Activated naive CD4-positive, alpha-beta T cell treated with anti-CD3 and anti-CD28 coated beads, Interleukin-2, amount 10 ng/mL, durations not matched to agents 7 days and 5 days (primary cell): ENCODE measurements around the gene ATP5MC3.

Experiments used
- CTCF ChIA-PET: fragments of 350-600 bp; sonication (Branson Sonifier 250); formaldehyde crosslinking; loops from one replicate; lab custom pipeline; 2021; ENCODE audit warnings: antibody characterized with exemption; lab: Charles Lee
- DNase-seq: peaks from one replicate; pipeline ENCODE4 v3.0.0-alpha.2; 2020
- H3K27ac Mint-ChIP-seq: one replicate; pipeline ENCODE4 v1.8.0; 2021; ENCODE audit warnings: mild to moderate bottlenecking, moderate library complexity, mixed read lengths
- H3K27me3 Mint-ChIP-seq: one replicate; pipeline ENCODE4 v1.8.0; 2021; ENCODE audit warnings: mild to moderate bottlenecking, mixed read lengths
- H3K36me3 Mint-ChIP-seq: one replicate; pipeline ENCODE4 v1.8.0; 2021; ENCODE audit warnings: mixed read lengths
- H3K4me1 Mint-ChIP-seq: one replicate; pipeline ENCODE4 v1.8.0; 2021; ENCODE audit warnings: mixed read lengths
- H3K4me3 Mint-ChIP-seq: one replicate; pipeline ENCODE4 v1.8.0; 2021; ENCODE audit warnings: mild to moderate bottlenecking, moderate library complexity, mixed read lengths
- H3K9me3 Mint-ChIP-seq: one replicate; pipeline ENCODE4 v1.8.0; 2021; ENCODE audit warnings: mixed read lengths

The ATP5MC3 gene

GRCh38 chr2:175158894-175159293, 22.6 kb downstream of the ATP5MC3 start:
- peaks cover 15% of the 10 kb centered on the region for H3K36me3 Mint-ChIP-seq
- H3K4me1 Mint-ChIP-seq = peaks cover 18% of the 10 kb centered on the region
- H3K27ac Mint-ChIP-seq = no peak overlapping the region
- H3K4me3 Mint-ChIP-seq = no peak overlapping the region
- CTCF ChIA-PET = no interaction called here
- no peaks in the 10 kb centered on the region for H3K9me3 Mint-ChIP-seq
- no peak for DNase-seq
- H3K27me3 Mint-ChIP-seq = no peaks in the 10 kb centered on the region

GRCh38 chr2:175156534-175156933, 25.0 kb downstream of the ATP5MC3 start:
- no peaks in the 10 kb centered on the region for H3K27me3 Mint-ChIP-seq
- H3K4me1 Mint-ChIP-seq = peaks cover 24% of the 10 kb centered on the region
- peaks cover 12% of the 10 kb centered on the region for H3K36me3 Mint-ChIP-seq
- no peak overlapping the region for H3K4me3 Mint-ChIP-seq
- no peak overlapping the region for H3K27ac Mint-ChIP-seq
- H3K9me3 Mint-ChIP-seq = no peaks in the 10 kb centered on the region
- no peak for DNase-seq
- CTCF ChIA-PET = no interaction called here

- CTCF ChIA-PET = no interaction called here
- H3K4me1 Mint-ChIP-seq = peaks cover 20% of the 10 kb centered on the region
- no peaks in the 10 kb centered on the region for H3K9me3 Mint-ChIP-seq
- no peak overlapping the region for H3K4me3 Mint-ChIP-seq
- peaks cover 12% of the 10 kb centered on the region for H3K36me3 Mint-ChIP-seq
- no peaks in the 10 kb centered on the region for H3K27me3 Mint-ChIP-seq
- DNase-seq = no peak
- H3K27ac Mint-ChIP-seq = no peak overlapping the region
Observed at GRCh38 chr2:175154661-175155082, 26.8 kb downstream of the ATP5MC3 start.

DNA sequence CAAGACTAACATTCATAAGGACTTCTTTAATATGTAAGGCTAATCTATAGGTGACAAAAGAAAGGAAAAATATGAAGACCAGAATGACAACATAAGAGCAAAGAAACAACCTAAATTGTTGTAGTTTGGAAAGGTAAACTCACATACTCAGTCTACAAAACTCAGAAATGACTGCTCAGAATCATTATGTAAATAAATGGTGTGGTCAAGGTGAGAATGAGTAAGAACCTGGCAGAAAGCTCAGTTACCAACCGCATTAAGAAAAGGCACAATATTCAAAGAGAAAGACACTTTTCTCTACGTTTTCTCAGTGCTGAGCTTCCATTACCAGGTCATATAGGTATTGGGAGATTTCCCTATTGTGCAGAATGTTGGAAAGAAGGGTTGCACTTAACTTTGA, 29.3 kb downstream of the ATP5MC3 start:
- Mint-ChIP-seq H3K4me1 (peaks cover 20% of the 10 kb centered on the region), H3K9me3 (no peaks in the 10 kb centered on the region), H3K4me3 (no peak overlapping the region), H3K36me3 (peaks cover 18% of the 10 kb centered on the region), H3K27ac (no peak overlapping the region), H3K27me3 (no peaks in the 10 kb centered on the region)
- CTCF ChIA-PET = no interaction called here
- no peak for DNase-seq

GRCh38 chr2:175151791-175152190, 29.7 kb downstream of the ATP5MC3 start:
- Mint-ChIP-seq H3K4me1 (peaks cover 20% of the 10 kb centered on the region), H3K27me3 (no peaks in the 10 kb centered on the region), H3K36me3 (peaks cover 17% of the 10 kb centered on the region), H3K4me3 (no peak overlapping the region), H3K9me3 (no peaks in the 10 kb centered on the region), H3K27ac (no peak overlapping the region)
- DNase-seq = no peak
- CTCF ChIA-PET = no interaction called here

GRCh38 chr2:175147186-175147585, 34.3 kb downstream of the ATP5MC3 start:
- Mint-ChIP-seq H3K4me3 (no peak overlapping the region), H3K27ac (no peak overlapping the region), H3K27me3 (no peaks in the 10 kb centered on the region), H3K4me1 (peaks cover 5% of the 10 kb centered on the region), H3K36me3 (peaks cover 21% of the 10 kb centered on the region), H3K9me3 (no peaks in the 10 kb centered on the region)
- CTCF ChIA-PET = no interaction called here
- no peak for DNase-seq

DNA sequence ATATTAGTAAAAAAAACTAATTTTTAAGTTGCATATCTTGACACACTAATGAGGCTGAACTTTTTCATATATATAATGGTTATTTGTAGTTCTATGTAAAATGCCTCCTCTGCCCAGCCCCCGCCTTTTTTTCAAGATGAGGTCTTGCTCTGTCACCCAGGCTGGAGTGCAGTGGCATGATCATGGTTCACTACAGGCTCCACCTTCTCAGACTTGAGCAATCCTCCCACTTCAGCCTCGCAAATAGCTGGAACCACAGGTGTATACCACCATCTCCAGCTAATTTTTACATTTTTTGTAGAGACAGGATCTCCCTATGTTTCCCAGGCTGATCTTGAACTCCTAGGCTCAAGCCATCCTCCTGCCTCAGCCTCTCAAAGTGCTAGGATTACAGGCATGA, 37.8 kb downstream of the ATP5MC3 start:
- Mint-ChIP-seq H3K9me3 (no peaks in the 10 kb centered on the region), H3K27ac (peak overlapping the region; percentile 62), H3K4me1 (peaks cover 3% of the 10 kb centered on the region), H3K4me3 (no peak overlapping the region), H3K27me3 (no peaks in the 10 kb centered on the region), H3K36me3 (peaks cover 20% of the 10 kb centered on the region)
- DNase-seq = no peak
- CTCF ChIA-PET = no interaction called here

- CTCF ChIA-PET = no interaction called here
- Mint-ChIP-seq H3K4me1 (peaks cover 3% of the 10 kb centered on the region), H3K4me3 (no peak overlapping the region), H3K9me3 (no peaks in the 10 kb centered on the region), H3K27me3 (no peaks in the 10 kb centered on the region), H3K27ac (no peak overlapping the region), H3K36me3 (peaks cover 21% of the 10 kb centered on the region)
- DNase-seq = no peak
Observed at GRCh38 chr2:175143191-175143590, 38.3 kb downstream of the ATP5MC3 start.

DNA sequence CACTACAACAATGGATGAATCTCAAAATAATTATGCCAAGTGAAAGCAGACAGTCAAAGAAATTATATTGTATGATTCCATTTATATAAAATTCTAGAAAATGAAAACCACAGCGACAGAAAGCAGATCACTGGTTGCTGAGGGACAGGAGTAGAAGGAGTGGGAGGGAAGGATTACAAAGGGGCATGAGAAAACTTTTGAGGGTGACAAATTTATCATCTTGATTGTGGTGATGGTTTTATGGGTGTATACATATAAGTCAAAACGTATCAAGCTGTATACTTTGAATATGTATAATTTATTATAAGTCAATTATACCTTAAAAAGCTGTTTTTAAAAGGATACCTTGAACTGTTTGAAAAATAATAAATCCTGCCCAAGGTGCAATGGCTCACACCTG, 41.2 kb downstream of the ATP5MC3 start:
- Mint-ChIP-seq H3K27ac (no peak overlapping the region), H3K4me1 (peaks cover 7% of the 10 kb centered on the region), H3K4me3 (no peak overlapping the region), H3K36me3 (peaks cover 34% of the 10 kb centered on the region), H3K9me3 (no peaks in the 10 kb centered on the region), H3K27me3 (no peaks in the 10 kb centered on the region)
- DNase-seq = no peak
- CTCF ChIA-PET = no interaction called here

GRCh38 chr2:175137793-175138192, 43.7 kb downstream of the ATP5MC3 start:
- Mint-ChIP-seq H3K36me3 (peaks cover 34% of the 10 kb centered on the region), H3K27ac (no peak overlapping the region)
- DNase-seq = no peak

GRCh38 chr2:175136334-175137215, 44.9 kb downstream of the ATP5MC3 start:
- Mint-ChIP-seq H3K4me3 (no peak overlapping the region), H3K27me3 (no peaks in the 10 kb centered on the region), H3K9me3 (no peaks in the 10 kb centered on the region), H3K27ac (no peak overlapping the region), H3K36me3 (peaks cover 30% of the 10 kb centered on the region), H3K4me1 (peaks cover 5% of the 10 kb centered on the region)
- no peak for DNase-seq
- CTCF ChIA-PET = interaction anchor here (1.1 to 1.4 kb wide), 2 partner anchors 11 to 115 kb away, joined by 3 to 4 read pairs; no protein-coding TSS in a partner anchor

More at GRCh38 chr2:175137793-175138192, 43.7 kb downstream of the ATP5MC3 start:
- Mint-ChIP-seq H3K9me3 (no peaks in the 10 kb centered on the region), H3K4me3 (no peak overlapping the region), H3K27me3 (no peaks in the 10 kb centered on the region), H3K4me1 (peaks cover 7% of the 10 kb centered on the region)
- CTCF ChIA-PET = interaction anchor here (1.1 kb wide), 1 partner anchor 8 kb away, joined by 3 read pairs; no protein-coding TSS in a partner anchor

DNA sequence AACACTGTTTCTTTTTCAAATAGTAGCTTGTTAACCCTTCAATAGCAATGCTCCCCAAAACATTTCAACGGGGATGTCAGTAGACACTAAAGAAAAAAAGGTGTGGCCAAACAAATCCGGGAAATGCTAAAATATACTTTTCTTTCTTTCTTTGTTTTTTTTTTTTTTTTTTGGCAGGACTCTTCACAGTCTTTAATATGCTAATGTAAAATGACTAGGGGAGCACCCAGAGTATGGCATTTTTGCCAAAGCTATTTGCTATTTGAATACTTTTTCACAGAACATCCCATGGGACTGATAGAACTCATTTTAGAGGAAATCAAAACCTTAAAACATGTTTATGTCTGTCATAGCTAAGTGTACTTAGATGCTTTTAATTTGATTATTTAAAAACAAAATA, 45.6 kb downstream of the ATP5MC3 start:
- Mint-ChIP-seq H3K4me1 (peaks cover 5% of the 10 kb centered on the region), H3K27me3 (no peaks in the 10 kb centered on the region), H3K4me3 (no peak overlapping the region), H3K27ac (no peak overlapping the region), H3K9me3 (no peaks in the 10 kb centered on the region), H3K36me3 (peaks cover 31% of the 10 kb centered on the region)
- no peak for DNase-seq
- CTCF ChIA-PET = interaction anchor here (1.1 to 1.4 kb wide), 2 partner anchors 10 to 115 kb away, joined by 3 to 4 read pairs; no protein-coding TSS in a partner anchor

GRCh38 chr2:175135177-175135576, 46.3 kb downstream of the ATP5MC3 start:
- H3K9me3 Mint-ChIP-seq = no peaks in the 10 kb centered on the region
- no peak overlapping the region for H3K27ac Mint-ChIP-seq
- H3K4me3 Mint-ChIP-seq = no peak overlapping the region
- no peaks in the 10 kb centered on the region for H3K27me3 Mint-ChIP-seq
- peaks cover 5% of the 10 kb centered on the region for H3K4me1 Mint-ChIP-seq
- H3K36me3 Mint-ChIP-seq = peaks cover 31% of the 10 kb centered on the region
- no peak for DNase-seq
- CTCF ChIA-PET = no interaction called here

GRCh38 chr2:175131252-175131651, 50.3 kb downstream of the ATP5MC3 start:
- Mint-ChIP-seq H3K36me3 (peaks cover 37% of the 10 kb centered on the region), H3K27me3 (no peaks in the 10 kb centered on the region), H3K9me3 (no peaks in the 10 kb centered on the region), H3K27ac (no peak overlapping the region), H3K4me3 (no peak overlapping the region), H3K4me1 (peaks cover 2% of the 10 kb centered on the region)
- DNase-seq = no peak
- CTCF ChIA-PET = no interaction called here

DNA sequence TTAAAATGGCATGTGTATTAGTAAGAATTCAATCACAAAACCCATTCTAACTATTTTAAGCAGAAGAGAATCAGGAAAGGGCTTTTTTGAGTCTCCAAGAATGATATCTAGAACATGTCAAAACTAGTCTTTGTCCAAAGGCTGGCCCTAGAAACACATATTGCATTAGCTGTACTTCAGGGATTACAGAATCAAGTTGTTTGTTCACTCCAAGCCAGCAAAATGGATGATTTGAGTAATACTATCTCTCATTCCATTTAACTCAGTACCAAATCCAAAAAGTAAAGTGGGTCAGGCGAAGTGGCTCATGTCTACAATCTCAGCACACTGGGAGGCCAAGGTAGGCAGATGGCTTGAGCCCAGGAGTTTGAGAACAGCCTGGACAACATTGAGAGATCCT, 54.8 kb downstream of the ATP5MC3 start:
- no peak for DNase-seq
- no peak overlapping the region for H3K4me3 Mint-ChIP-seq
- H3K36me3 Mint-ChIP-seq = peaks cover 37% of the 10 kb centered on the region
- CTCF ChIA-PET = no interaction called here
- no peak overlapping the region for H3K27ac Mint-ChIP-seq
- H3K4me1 Mint-ChIP-seq = no peaks in the 10 kb centered on the region
- H3K27me3 Mint-ChIP-seq = no peaks in the 10 kb centered on the region
- no peaks in the 10 kb centered on the region for H3K9me3 Mint-ChIP-seq
